Choroid plexus epithelial cell (primary cell): ENCODE data around the gene FAM118B.
"Not testable (repeated sequence)": the region's sequence is repeated elsewhere in the genome, so short reads cannot be mapped to it uniquely, and the experiment has no call there.

Source experiments
- DNase-seq: peaks from one replicate; pipeline ENCODE4 v3.0.0-alpha.2; 2010; ENCODE audit warnings: low read depth
- H3K4me3 ChIP-seq: 2 replicates; pipeline ENCODE4 v1.5.1; 2011; ENCODE audit warnings: low read depth, mild to moderate bottlenecking, control low read depth, low read length, moderate library complexity
- CTCF ChIP-seq: conservative IDR thresholded peaks from 2 replicates; pipeline ENCODE4 v1.5.1; 2011; ENCODE audit warnings: low read depth, mild to moderate bottlenecking, control low read depth, inconsistent platforms, low read length, moderate library complexity

Gene FAM118B

DNA sequence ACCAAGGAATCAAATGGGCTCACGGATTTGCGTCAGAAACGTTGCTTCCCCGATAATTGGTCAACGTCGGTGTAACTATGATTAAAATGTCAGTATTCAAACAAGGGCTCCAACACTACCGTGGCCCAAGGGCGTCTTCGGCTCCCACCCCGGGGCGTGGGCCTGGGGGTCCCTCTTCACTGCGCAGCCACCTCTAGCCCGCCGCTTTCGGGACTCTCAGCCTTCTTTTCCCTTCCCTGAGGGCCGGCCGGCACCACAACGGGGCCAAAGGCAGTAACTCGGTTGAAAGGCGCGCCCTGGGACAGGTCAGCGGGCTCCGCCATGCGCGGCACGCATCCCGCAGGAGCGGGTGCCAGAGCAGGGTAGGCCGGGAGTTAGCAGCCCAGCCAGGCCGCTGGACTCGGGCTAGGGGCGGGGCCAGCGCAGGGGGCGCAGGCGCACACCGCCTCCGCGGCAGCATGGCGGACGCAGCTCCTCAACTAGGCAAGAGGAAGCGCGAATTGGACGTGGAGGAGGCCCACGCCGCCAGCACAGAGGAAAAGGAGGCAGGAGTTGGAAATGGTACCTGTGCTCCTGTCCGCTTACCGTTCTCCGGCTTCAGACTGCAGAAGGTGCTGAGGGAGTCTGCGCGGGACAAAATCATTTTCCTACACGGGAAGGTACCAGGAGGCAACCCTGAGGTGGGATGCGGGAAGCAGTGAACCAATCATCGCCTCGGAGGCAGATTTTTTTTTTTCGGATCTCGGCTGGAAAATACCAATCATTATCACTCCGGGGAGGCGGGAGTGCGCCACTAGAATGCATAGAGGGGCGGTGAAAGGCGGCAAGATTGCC is 92.3 kb downstream of the FAM118B start, which contains the start of gene DCPS:
DCPS (plus strand) TSS at position 438 of the 834 bp plus-strand sequence; CDS start at position 459, 21 bp downstream.
- DNase-seq, result peak; percentile 92
- no peak for TF ChIP-seq CTCF
- peak within 1 kb of the TSS; percentile 93 for H3K4me3 ChIP-seq

GRCh38 chr11:126304457-126305075 is 93.0 kb downstream of the FAM118B start:
- TF ChIP-seq CTCF, result no peak
- peak overlapping the region; percentile 93 for H3K4me3 ChIP-seq
- no peak for DNase-seq

DNA sequence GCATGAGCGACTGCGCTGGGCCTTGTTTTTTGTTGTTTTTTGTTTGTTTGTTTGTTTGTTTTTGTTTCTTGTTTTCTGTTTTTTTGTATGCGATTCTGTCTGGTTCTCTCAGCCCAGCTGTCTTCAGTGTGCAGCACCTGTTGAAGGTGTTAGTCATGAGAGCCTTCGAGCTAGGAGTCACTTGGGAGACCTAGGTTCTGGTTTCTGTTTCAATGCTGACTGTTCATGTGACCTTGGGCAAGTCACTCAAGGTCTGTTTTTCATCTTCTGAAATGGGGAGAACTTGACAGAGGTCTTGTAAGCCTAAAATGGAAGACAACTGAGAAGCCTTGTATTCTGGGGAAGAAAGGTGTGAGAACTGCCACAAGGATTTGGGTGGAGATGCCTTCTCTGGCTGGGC is 94.1 kb downstream of the FAM118B start:
- TF ChIP-seq CTCF, result no peak
- DNase-seq, result no peak
- H3K4me3 ChIP-seq, result no peak overlapping the region

GRCh38 chr11:126307706-126308105 is 96.1 kb downstream of the FAM118B start:
- peak; percentile 79 for DNase-seq
- TF ChIP-seq CTCF, result peak; percentile 73
- no peak overlapping the region for H3K4me3 ChIP-seq

DNA sequence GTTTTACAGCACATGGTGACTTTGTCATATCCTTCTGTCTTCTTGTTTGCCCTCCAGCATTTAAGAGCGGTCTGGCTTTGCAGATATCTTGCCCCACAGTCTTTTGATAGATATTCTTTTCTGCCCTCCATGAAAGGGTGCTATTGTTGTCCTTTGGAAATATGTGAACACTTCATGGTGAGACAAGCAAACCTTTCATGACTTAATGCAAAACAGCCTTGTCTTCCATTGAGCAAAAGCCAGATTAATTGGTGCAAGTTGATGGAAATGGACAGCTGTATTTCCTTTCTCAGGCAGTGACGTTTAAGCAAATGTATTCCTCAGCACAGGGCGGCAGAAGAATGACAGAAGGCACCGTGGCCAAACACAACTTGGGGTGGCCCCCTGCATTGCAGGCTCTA is 96.7 kb downstream of the FAM118B start:
- TF ChIP-seq CTCF, result no peak
- no peak for DNase-seq
- no peak overlapping the region for H3K4me3 ChIP-seq

DNA sequence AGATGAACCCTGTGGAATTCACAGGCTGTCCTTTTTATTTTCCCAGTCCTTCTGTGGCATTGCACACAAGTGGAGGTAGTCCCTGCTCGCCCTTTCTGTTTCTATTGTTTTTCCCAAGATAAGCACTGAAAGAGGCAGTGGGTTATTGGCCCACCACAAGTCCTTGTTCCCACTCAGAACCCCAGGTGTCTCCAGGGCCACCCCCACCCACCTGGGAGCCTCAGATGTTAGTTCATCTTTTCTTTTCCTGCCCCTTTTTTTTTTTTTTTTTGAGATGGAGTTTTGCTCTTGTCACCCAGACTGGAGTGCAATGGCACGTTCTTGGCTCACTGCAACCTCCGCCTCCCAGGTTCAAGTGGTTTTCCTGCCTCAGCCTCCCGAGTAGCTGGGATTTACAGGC is 97.2 kb downstream of the FAM118B start:
- H3K4me3 ChIP-seq, DNase-seq: not testable (repeated sequence)

GRCh38 chr11:126310200-126310991 is 98.8 kb downstream of the FAM118B start:
- H3K4me3 ChIP-seq, result no peak overlapping the region
- peak; percentile 82 for DNase-seq
- TF ChIP-seq CTCF, result peak; percentile 97
